ENCODE data around the gene UBAC1. TPM values are rescaled to one million over a fixed set of nuclear protein-coding genes. Genes with fewer than 3 reads are reported as not detected.

Gene UBAC1
- total RNA-seq, 1 experiment from 2014 or later: 55.6 TPM

DNA sequence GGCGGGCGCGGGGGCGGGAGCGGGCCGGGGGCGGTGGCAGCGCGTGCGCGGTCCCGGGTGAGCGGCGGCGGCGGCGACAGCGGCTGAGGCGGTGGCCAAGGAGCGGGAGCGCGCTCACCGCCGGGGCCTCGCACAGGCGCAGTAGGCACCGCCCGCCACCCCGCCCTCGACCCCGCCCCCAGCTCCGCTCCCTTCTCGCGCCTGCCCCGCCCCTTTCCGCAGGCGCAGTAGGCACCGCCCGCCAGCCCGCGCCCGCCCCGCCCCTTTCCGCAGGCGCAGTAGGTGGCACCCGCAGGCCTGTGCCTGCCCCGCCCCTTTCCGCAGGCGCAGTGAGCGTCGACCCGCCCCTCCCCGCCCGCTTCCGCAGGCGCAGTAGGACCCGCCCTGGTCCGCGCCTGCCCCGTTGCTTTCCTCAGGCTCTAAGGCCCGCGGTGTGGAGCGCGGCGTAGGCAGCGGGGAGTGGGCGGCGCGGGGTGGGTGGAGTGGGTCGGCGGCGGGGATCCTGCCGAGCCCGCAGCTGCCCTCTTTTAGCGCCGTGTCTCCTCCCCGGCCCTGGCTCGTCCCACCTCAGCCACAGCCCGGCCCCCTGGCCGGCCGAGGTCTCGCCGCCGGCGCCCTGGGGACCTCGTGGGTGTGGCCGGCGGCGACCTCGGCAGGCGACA lies 53.6 kb downstream of the UBAC1 start, which contains the start of gene CAMSAP1 (continued):
- TF ChIP-seq, protein P1, sequence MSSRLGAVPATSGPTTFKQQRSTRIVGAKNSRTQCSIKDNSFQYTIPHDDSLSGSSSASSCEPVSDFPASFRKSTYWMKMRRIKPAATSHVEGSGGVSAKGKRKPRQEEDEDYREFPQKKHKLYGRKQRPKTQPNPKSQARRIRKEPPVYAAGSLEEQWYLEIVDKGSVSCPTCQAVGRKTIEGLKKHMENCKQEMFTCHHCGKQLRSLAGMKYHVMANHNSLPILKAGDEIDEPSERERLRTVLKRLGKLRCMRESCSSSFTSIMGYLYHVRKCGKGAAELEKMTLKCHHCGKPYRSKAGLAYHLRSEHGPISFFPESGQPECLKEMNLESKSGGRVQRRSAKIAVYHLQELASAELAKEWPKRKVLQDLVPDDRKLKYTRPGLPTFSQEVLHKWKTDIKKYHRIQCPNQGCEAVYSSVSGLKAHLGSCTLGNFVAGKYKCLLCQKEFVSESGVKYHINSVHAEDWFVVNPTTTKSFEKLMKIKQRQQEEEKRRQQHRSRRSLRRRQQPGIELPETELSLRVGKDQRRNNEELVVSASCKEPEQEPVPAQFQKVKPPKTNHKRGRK (CRISPR knock-in tag; IDR thresholded peaks at IDR 0.05; ENCODE audit: borderline replicate concordance): no peak
- peak; percentile 30; the same call in 1 of the 2 replicates for TF ChIP-seq ZBTB21 (CRISPR knock-in tag; IDR thresholded peaks at IDR 0.05; ENCODE audit: borderline replicate concordance)
- TF ChIP-seq ZNF671 (CRISPR knock-in tag; IDR thresholded peaks at IDR 0.05): no peak
- no peak for TF ChIP-seq ZNF416 (CRISPR knock-in tag; IDR thresholded peaks at IDR 0.05)
- peak; percentile 74; the same call in 1 of the 2 replicates for TF ChIP-seq TP53 (CRISPR knock-in tag; IDR thresholded peaks at IDR 0.05)
- no peak for TF ChIP-seq GRHL2 (CRISPR knock-in tag; IDR thresholded peaks at IDR 0.05; ENCODE audit: insufficient replicate concordance, severe bottlenecking)
- TF ChIP-seq TEAD1 (CRISPR knock-in tag; IDR thresholded peaks at IDR 0.05): no peak
- TF ChIP-seq, protein P2, sequence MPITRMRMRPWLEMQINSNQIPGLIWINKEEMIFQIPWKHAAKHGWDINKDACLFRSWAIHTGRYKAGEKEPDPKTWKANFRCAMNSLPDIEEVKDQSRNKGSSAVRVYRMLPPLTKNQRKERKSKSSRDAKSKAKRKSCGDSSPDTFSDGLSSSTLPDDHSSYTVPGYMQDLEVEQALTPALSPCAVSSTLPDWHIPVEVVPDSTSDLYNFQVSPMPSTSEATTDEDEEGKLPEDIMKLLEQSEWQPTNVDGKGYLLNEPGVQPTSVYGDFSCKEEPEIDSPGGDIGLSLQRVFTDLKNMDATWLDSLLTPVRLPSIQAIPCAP (CRISPR knock-in tag; IDR thresholded peaks at IDR 0.05): peak; percentile 48; the same call in 1 of the 2 replicates
- no peak for TF ChIP-seq ESRRA (CRISPR knock-in tag; IDR thresholded peaks at IDR 0.05; ENCODE audit: borderline replicate concordance)
- TF ChIP-seq PRDM15 (CRISPR knock-in tag; IDR thresholded peaks at IDR 0.05): no peak
- TF ChIP-seq, protein P3, sequence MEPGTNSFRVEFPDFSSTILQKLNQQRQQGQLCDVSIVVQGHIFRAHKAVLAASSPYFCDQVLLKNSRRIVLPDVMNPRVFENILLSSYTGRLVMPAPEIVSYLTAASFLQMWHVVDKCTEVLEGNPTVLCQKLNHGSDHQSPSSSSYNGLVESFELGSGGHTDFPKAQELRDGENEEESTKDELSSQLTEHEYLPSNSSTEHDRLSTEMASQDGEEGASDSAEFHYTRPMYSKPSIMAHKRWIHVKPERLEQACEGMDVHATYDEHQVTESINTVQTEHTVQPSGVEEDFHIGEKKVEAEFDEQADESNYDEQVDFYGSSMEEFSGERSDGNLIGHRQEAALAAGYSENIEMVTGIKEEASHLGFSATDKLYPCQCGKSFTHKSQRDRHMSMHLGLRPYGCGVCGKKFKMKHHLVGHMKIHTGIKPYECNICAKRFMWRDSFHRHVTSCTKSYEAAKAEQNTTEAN (CRISPR knock-in tag; IDR thresholded peaks at IDR 0.05): no peak
- TF ChIP-seq SP1 (CRISPR knock-in tag; conservative IDR thresholded peaks at IDR 0.05): peak; percentile 68
- peak; percentile 79 for TF ChIP-seq ETV6 (CRISPR knock-in tag; IDR thresholded peaks at IDR 0.05)
- TF ChIP-seq MYBL2 (CRISPR knock-in tag; IDR thresholded peaks at IDR 0.05): 0 out of 2 replicates have a peak, but pooled peaks have one; percentile 21
- TF ChIP-seq, protein P4, sequence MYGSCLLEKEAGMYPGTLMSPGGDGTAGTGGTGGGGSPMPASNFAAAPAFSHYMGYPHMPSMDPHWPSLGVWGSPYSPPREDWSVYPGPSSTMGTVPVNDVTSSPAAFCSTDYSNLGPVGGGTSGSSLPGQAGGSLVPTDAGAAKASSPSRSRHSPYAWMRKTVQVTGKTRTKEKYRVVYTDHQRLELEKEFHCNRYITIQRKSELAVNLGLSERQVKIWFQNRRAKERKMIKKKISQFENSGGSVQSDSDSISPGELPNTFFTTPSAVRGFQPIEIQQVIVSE (CRISPR knock-in tag; IDR thresholded peaks at IDR 0.05; ENCODE audit: borderline replicate concordance): no peak
- peak; percentile 63; the same call in 1 of the 2 replicates for TF ChIP-seq FOXK1 (CRISPR knock-in tag; IDR thresholded peaks at IDR 0.05)

DNA sequence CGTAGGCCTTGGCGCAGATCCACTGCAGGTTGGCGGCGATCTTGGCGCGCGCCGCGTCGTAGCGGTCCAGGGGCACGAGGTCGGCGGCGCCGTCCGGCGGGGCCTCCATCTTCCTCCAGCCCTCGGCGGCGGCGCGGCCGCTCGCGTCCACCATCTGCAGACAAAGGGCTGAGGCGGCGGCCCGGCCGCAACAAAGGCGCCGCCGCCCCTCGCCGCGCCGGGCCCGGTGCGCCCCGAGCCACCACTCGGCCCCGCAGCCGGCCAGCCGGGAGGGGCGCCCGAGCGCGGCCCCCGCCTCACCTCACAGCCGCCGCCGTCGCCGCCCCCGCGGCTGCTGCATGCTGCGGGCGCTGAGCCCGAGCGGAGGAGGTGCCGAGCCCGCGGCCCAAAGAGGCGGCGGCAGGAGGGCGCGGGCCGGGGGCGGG lies 54.2 kb downstream of the UBAC1 start:
- Mint-ChIP-seq H3K4me1 (peaks cover 52% of the 10 kb centered on the region), H3K9me3 (peaks cover 20% of the 10 kb centered on the region), H3K36me3 (peaks cover 44% of the 10 kb centered on the region), H3K27ac (no peak overlapping the region), H3K4me3 (no peak overlapping the region), H3K27me3 (ENCODE audit: low read depth) (peaks cover 17% of the 10 kb centered on the region)
- peak; percentile 50 for DNase-seq (ENCODE audit: low spot score)
- ChIA-PET POLR2A (no interaction called here), CTCF (interaction anchor here (0.6 to 1.0 kb wide), 7 partner anchors 13 to 215 kb away, joined by 3 to 7 read pairs (median 3); no protein-coding TSS in a partner anchor)
- ATAC-seq: no peak
- TF ChIP-seq, protein P5, sequence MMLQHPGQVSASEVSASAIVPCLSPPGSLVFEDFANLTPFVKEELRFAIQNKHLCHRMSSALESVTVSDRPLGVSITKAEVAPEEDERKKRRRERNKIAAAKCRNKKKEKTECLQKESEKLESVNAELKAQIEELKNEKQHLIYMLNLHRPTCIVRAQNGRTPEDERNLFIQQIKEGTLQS (CRISPR knock-in tag; conservative IDR thresholded peaks at IDR 0.05): no peak
- TF ChIP-seq ZNF416 (CRISPR knock-in tag; IDR thresholded peaks at IDR 0.05) (no peak), NFATC4 (CRISPR knock-in tag; IDR thresholded peaks at IDR 0.05) (no peak), ZNF263 (CRISPR knock-in tag; IDR thresholded peaks at IDR 0.05; ENCODE audit: low read depth) (no peak), RORB (CRISPR knock-in tag; IDR thresholded peaks at IDR 0.05) (no peak), SMAD3 (CRISPR knock-in tag; IDR thresholded peaks at IDR 0.05; ENCODE audit: borderline replicate concordance) (no peak), ZNF423 (CRISPR knock-in tag; IDR thresholded peaks at IDR 0.05) (no peak), HMGXB4 (CRISPR knock-in tag; IDR thresholded peaks at IDR 0.05) (0 out of 2 replicates have a peak, but pooled peaks have one; percentile 30)
- TF ChIP-seq, protein P6, sequence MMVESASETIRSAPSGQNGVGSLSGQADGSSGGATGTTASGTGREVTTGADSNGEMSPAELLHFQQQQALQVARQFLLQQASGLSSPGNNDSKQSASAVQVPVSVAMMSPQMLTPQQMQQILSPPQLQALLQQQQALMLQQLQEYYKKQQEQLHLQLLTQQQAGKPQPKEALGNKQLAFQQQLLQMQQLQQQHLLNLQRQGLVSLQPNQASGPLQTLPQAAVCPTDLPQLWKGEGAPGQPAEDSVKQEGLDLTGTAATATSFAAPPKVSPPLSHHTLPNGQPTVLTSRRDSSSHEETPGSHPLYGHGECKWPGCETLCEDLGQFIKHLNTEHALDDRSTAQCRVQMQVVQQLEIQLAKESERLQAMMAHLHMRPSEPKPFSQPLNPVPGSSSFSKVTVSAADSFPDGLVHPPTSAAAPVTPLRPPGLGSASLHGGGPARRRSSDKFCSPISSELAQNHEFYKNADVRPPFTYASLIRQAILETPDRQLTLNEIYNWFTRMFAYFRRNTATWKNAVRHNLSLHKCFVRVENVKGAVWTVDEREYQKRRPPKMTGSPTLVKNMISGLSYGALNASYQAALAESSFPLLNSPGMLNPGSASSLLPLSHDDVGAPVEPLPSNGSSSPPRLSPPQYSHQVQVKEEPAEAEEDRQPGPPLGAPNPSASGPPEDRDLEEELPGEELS (CRISPR knock-in tag; IDR thresholded peaks at IDR 0.05): peak; percentile 74

Data from WTC11 (cell line).